Measurements from ENCODE around the gene UTRN. TPM values are rescaled to one million over a fixed set of nuclear protein-coding genes. Genes with fewer than 3 reads are reported as not detected.
A peak's percentile ranks its signal among the peaks of the same experiment; 100 is the strongest.

UTRN gene
- total and polyA plus RNA-seq, 12 donors = 7.6 to 194 (median 96.3) TPM

- H3K9me3 ChIP-seq (replicated peaks in 1 of 3) = no peaks in the 10 kb centered on the region
- WGBS, 4 donors = 94 to 97% (median 96%) methylated on average over 4 to 7 of the region's 7 CpGs
- no peaks in the 10 kb centered on the region for H3K36me3 ChIP-seq (replicated peaks in 1 of 2)
- no peaks in the 10 kb centered on the region for H3K27me3 ChIP-seq
- H3K4me1 ChIP-seq (replicated peaks in 1 of 2) = peaks cover 26 to 32% of the 10 kb centered on the region in 2 donors
- H3K4me3 ChIP-seq = no peak overlapping the region
- intact Hi-C loops (cut with DNase I) = no loop called here
- no peak for DNase-seq
- peak overlapping the region in 3 of 5 donors; percentile 9 to 36 (median 36) for H3K27ac ChIP-seq
- TF ChIP-seq POLR2A (IDR thresholded peaks at IDR 0.05) = no peak
- no peak for TF ChIP-seq CTCF (IDR thresholded peaks at IDR 0.05)
Measured at GRCh38 chr6:144295981-144296767, 11.0 kb downstream of the UTRN start.

- TF ChIP-seq CTCF (IDR thresholded peaks at IDR 0.05) = no peak
- TF ChIP-seq POLR2A (IDR thresholded peaks at IDR 0.05) = no peak
- no peaks in the 10 kb centered on the region for H3K36me3 ChIP-seq (replicated peaks in 1 of 2)
- H3K9me3 ChIP-seq (replicated peaks in 1 of 3) = no peaks in the 10 kb centered on the region
- peaks cover 26 to 32% of the 10 kb centered on the region in 2 donors for H3K4me1 ChIP-seq (replicated peaks in 1 of 2)
- DNase-seq = peak in 6 of 7 donors; percentile 35 to 68 (median 58)
- WGBS, 4 donors = 6 to 15% (median 8%) methylated on average over 2 of the region's 2 CpGs
- H3K4me3 ChIP-seq = no peak overlapping the region
- peak overlapping the region in 3 of 5 donors; percentile 9 to 36 (median 13) for H3K27ac ChIP-seq
- H3K27me3 ChIP-seq = no peaks in the 10 kb centered on the region
- intact Hi-C loops (cut with DNase I) = no loop called here
Measured at GRCh38 chr6:144296973-144297372, 11.8 kb downstream of the UTRN start.

GRCh38 chr6:144297511-144298100 lies 12.5 kb downstream of the UTRN start:
- Histone ChIP-seq H3K9me3 (replicated peaks in 1 of 3) (no peaks in the 10 kb centered on the region), H3K4me3 (no peak overlapping the region), H3K4me1 (replicated peaks in 1 of 2) (peaks cover 26 to 29% of the 10 kb centered on the region in 2 donors), H3K27ac (peak overlapping the region in 3 of 5 donors; percentile 9 to 36 (median 13)), H3K27me3 (no peaks in the 10 kb centered on the region), H3K36me3 (replicated peaks in 1 of 2) (no peaks in the 10 kb centered on the region)
- intact Hi-C loops (cut with DNase I) = no loop called here
- WGBS, 4 donors = 62 to 84% (median 74%) methylated on average over 3 of the region's 3 CpGs
- DNase-seq = no peak
- TF ChIP-seq CTCF (IDR thresholded peaks at IDR 0.05) (no peak), POLR2A (IDR thresholded peaks at IDR 0.05) (no peak)

GRCh38 chr6:144298194-144298593 lies 13.1 kb downstream of the UTRN start:
- DNase-seq = no peak
- WGBS, 4 donors = 75 to 90% (median 84%) methylated on average over 5 of the region's 5 CpGs
- Histone ChIP-seq H3K27ac (no peak overlapping the region), H3K27me3 (no peaks in the 10 kb centered on the region), H3K9me3 (replicated peaks in 1 of 3) (no peaks in the 10 kb centered on the region), H3K4me1 (replicated peaks in 1 of 2) (peaks cover 26 to 27% of the 10 kb centered on the region in 2 donors), H3K36me3 (replicated peaks in 1 of 2) (no peaks in the 10 kb centered on the region), H3K4me3 (no peak overlapping the region)
- TF ChIP-seq POLR2A (IDR thresholded peaks at IDR 0.05) (no peak), CTCF (IDR thresholded peaks at IDR 0.05) (no peak)
- intact Hi-C loops (cut with DNase I) = no loop called here
